ENCODE results near the gene USP50.

The USP50 gene

DNA sequence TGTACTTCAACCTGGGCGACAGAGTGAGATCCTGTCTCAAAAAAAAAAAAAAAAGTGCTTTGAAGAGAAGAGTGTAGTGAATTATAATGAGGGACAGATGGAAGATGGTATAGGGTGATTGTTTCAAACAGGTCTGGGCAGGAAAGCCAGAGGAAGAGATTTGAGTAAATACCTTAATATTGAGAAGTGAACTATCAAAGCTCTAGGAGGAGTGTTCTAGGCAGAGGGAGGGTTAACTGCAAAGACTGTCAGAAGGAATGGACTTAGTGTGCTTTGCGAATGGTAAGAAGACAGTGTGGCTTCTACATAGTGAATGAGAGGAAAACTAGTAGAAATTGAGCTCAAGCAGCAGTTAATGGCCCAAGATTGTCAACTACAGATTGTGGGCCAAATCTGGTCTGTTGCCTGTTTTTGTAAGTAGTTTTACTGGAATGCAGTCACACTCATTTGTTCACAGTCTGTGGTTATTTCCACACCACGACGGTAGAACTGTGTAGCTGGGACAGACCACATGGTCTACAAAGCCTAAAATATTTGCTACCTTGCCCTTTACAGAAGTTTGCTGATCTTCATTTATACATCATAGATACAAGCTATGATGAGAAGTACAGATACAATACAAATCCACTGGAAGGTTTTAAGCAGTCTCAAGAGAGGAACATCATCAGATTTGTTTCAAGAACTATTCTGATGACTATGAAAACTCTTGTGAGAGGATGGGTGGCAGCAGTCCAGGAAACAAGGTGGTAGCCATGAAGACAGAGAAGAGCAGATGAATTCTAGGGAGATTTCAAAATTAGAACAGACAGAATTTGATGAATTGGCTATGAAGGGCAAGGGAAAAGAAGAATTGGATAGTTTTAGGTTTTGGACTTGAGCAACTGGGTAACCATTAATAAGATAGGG lies 16.5 kb upstream of the USP50 start:
- no peak for FAIRE-seq
- TF ChIP-seq, protein P1, sequence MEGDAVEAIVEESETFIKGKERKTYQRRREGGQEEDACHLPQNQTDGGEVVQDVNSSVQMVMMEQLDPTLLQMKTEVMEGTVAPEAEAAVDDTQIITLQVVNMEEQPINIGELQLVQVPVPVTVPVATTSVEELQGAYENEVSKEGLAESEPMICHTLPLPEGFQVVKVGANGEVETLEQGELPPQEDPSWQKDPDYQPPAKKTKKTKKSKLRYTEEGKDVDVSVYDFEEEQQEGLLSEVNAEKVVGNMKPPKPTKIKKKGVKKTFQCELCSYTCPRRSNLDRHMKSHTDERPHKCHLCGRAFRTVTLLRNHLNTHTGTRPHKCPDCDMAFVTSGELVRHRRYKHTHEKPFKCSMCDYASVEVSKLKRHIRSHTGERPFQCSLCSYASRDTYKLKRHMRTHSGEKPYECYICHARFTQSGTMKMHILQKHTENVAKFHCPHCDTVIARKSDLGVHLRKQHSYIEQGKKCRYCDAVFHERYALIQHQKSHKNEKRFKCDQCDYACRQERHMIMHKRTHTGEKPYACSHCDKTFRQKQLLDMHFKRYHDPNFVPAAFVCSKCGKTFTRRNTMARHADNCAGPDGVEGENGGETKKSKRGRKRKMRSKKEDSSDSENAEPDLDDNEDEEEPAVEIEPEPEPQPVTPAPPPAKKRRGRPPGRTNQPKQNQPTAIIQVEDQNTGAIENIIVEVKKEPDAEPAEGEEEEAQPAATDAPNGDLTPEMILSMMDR (IDR thresholded peaks at IDR 0.05; ENCODE audit: insufficient read depth, missing control alignments) = no peak
- no peak for DNase-seq (ENCODE audit: insufficient read length, low spot score)

DNA sequence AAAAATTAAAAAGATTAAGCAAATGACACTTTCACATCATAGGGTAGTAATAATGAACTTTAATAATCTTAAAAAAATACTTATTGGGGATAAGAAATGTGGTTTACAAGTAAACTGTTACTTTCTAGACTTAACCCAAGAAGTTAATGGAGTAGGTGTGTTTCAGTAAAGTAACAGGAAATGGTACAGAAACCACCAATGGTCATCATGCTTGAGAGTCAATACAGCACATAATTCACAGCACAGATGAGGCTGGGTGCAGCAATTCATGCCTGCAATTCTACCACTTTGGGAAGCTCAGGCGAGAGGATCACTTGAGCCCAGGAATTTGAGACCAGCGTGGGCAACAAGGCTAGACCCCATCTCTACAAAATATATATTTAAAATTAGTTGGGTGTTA lies 11.5 kb upstream of the USP50 start:
- TF ChIP-seq, protein P1 (IDR thresholded peaks at IDR 0.05; ENCODE audit: insufficient read depth, missing control alignments) = no peak
- FAIRE-seq (no peak), DNase-seq (ENCODE audit: insufficient read length, low spot score) (no peak)

DNA sequence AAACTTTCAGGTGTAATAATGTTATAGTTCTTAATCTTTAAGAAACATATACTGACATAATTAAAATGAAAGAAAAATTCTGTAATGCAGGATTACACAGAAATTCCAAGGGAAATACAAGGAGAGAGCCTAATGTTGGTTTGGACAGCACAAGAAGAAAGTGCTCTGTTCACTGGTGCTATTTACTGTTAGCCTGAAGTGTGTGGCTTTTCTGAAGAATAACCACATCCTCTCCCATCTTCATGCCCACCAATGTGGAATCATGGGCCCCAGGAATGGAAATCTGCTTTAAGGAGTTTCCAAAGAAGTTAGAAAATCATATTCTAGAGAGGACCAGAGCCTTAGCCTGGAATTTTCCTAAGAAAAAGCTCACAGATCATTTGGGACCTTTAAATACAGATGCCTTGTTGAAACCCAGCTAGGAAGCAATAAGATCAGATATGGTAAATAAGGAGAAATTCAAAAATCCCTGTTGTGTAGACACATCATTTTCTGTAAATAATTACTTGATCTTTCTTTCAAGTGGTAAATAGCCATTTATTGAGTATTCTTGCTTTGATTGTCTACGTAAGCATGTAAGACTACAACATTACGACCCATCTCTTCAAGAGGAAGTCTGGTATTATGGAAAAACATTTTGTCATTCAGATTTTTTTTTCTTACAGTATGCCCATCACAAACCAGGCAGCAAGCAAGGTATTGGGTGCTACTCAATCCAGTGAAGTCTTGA lies 10.3 kb upstream of the USP50 start:
- no peak for FAIRE-seq
- TF ChIP-seq, protein P1 (IDR thresholded peaks at IDR 0.05; ENCODE audit: insufficient read depth, missing control alignments) = no peak
- DNase-seq (ENCODE audit: insufficient read length, low spot score) = no peak

DNA sequence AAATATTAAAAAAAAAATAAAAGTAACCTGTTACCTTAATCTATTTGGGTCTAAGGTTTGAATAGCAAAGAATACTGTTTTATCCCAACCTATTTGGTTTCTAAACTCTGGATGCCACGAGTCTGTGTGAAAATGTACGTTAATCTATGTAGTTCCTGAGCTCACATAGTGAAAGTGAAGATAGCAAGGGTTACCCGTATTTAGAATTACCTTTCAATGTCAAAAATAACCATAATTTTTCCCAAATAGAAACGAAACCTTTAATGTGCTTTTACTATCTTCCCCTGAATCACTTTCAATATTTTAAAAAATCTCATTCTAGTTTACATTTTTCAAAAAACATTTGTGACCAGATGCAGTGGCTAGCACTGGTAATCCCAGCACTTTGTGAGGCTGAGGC lies 5.8 kb upstream of the USP50 start:
- TF ChIP-seq, protein P1 (IDR thresholded peaks at IDR 0.05; ENCODE audit: insufficient read depth, missing control alignments) = no peak
- DNase-seq (ENCODE audit: insufficient read length, low spot score) = no peak
- no peak for FAIRE-seq

DNA sequence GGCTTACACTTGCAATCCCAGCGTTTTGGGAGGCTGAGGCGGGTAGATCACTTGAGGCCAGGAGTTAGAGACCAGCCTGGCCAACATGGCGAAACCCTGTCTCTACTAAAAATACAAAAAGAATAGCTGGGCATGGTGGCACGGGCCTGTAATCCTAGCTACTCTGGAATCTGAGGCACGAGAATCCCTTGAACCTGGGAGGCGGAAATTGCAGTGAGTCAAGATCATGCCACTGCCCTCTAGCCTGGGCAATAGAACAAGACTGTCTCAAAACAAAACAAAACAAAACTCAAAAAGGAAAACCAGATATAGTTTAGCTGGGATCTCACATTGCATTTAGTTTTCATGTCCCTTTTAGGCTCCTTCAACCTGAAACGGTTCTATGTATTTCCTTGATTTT lies 2.9 kb upstream of the USP50 start:
- DNase-seq (ENCODE audit: insufficient read length, low spot score) = no peak
- TF ChIP-seq, protein P1 (IDR thresholded peaks at IDR 0.05; ENCODE audit: insufficient read depth, missing control alignments) = no peak
- FAIRE-seq = no peak

DNA sequence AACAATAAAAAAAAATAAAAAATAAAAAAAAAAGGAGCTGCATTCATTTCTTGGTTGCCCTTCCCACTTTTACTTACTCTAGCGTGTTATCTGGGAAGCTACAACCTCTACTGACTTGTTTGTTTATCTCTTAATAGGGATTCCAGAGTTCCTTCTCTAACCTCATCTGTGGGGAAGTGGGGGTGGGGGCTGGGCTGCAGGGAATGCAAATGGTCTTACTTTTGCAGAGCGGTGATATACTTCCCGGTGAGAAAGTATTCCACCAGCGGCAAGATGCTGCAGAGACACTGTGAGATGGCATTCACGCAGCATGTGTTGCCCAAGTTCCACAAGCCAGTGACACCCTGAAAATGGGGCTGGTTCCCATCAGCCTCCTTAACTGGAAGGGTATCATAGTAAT lies 2.1 kb downstream of the USP50 start:
- TF ChIP-seq, protein P1 (IDR thresholded peaks at IDR 0.05; ENCODE audit: insufficient read depth, missing control alignments) = no peak
- FAIRE-seq = no peak
- DNase-seq (ENCODE audit: insufficient read length, low spot score) = no peak

DNA sequence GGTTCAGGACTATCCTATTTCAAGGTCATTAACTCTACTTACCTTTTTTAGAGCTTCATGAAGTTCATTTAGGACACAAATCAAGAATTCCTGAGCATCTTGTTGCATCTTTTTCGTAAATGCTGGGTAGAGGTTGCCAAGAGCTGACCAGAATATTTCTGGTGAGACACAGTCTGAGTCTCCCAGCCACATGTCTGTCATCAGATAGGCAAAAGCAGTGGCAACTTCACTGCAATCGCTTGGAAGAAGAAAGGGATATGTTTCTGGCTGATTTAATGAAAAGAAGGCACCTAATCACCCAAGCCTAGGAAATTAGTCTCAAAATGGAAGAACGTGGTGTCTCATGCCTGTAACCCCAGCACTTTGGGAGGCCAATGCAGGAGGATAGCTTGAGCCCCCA lies 2.9 kb downstream of the USP50 start:
- FAIRE-seq = no peak
- TF ChIP-seq, protein P1 (IDR thresholded peaks at IDR 0.05; ENCODE audit: insufficient read depth, missing control alignments) = no peak
- no peak for DNase-seq (ENCODE audit: insufficient read length, low spot score)

Measured in D721Med (cell line).